HG02642 (cell line): ENCODE measurements around the gene DNAH8.

Source experiments
- ATAC-seq: cut with Tn5 transposase; IDR thresholded peaks from one replicate; pipeline ENCODE4 v1.9.1; 2021; ENCODE audit warnings: mild to moderate bottlenecking; ENCODE audit not compliant: unreplicated experiment, poor library complexity

The DNAH8 gene

DNA sequence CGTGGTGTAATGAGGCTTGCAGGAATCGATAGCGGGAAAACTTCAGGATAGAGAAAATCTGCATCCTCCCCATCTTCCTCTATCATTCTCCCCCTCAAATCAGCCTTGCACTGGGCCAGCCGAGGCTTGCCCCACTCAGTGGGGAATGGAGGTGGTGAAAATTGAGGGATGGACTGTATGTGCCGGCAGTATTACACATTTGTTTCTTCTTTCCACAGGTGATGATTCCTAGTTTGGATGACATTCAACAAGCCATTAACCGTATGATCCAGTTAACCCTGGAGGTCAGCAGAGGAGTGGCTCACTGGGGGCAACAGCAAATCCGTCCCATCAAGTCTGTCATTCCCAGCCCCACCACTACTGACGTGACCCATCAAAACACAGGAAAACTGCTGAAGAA is 100.1 kb downstream of the DNAH8 start:
- no peak for ATAC-seq

- no peak for ATAC-seq
Measured at GRCh38 chr6:38818691-38819090, 103.6 kb downstream of the DNAH8 start.

- ATAC-seq = no peak
Measured at GRCh38 chr6:38822963-38823362, 107.9 kb downstream of the DNAH8 start.

GRCh38 chr6:38824243-38824894 is 109.3 kb downstream of the DNAH8 start:
- ATAC-seq = no peak

GRCh38 chr6:38827024-38827423 is 111.9 kb downstream of the DNAH8 start:
- no peak for ATAC-seq

DNA sequence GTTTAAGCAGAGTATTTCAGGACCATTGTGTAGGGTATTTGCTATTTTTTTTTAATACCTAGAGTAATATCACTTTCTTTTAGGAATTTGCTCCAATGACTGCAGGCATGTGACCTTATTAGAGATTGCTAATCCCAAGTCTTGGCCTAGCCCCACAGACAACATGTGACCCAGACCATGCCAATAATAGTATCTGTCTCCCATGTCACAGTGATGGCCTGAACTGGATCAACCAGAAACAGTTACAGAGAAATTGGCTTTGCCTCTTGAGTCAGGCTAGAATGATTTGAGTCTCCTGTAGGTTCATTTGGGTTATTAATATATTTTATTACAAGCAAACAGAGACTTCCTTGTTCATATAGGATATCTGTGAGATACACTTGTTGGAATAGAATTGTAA is 116.8 kb downstream of the DNAH8 start:
- no peak for ATAC-seq

DNA sequence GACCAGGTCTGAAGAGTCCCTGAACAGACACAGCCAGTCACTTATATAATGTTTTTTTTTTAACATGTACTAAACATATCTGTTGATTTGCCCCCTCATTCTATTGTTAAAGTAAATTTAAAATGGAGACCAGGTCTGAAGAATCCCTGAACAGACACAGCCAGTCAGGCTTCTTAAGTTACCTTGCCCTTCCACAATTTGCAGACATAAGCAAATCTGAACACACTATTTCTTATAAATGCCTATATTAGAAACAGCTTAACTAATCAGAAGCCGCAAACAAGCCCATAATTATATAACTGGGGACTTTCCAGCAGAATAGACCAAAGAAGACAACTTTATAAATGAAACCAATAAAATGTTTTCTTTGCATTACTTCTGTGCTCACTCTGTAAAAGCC is 118.2 kb downstream of the DNAH8 start:
- no peak for ATAC-seq

DNA sequence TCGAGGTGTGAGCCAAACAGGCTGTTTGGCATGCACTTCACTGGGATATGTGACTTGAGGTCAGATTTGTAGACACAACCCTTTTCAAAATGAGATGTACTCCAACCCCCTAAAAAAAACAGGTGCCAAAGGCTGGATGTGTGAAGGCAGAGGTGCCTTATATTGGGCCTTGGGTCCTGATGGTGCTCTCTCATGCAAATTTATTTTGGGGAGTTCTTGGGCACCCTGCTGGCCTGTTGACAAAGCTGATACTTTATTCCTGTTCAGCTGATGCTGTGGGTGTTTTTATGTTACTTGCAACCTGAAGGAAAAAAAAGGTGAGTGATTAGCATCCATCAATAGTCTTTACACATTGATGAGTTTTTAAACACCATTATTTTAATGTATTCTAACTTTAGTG is 121.5 kb downstream of the DNAH8 start:
- no peak for ATAC-seq

- no peak for ATAC-seq
Measured at GRCh38 chr6:38837101-38837500, 122.0 kb downstream of the DNAH8 start.

DNA sequence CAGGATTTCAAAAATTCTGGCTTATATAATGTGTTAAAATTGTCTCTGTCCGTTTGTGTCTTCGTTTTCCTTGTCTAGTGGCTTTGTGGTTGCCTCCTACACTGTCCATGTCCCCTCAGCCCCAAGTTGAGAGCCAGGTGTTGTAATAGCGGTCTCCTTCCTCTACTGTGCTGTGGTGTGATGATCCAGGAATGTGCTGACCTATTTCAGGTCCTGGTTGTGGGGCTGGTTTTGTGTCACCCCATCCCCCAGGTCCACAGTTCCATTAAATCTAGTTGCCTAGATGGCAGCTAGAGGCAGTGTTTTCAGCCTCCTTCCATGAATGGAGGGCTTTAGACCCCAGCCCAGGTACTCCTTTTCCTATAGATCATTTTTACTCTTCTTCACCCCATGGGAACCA is 128.7 kb downstream of the DNAH8 start:
- ATAC-seq = no peak

DNA sequence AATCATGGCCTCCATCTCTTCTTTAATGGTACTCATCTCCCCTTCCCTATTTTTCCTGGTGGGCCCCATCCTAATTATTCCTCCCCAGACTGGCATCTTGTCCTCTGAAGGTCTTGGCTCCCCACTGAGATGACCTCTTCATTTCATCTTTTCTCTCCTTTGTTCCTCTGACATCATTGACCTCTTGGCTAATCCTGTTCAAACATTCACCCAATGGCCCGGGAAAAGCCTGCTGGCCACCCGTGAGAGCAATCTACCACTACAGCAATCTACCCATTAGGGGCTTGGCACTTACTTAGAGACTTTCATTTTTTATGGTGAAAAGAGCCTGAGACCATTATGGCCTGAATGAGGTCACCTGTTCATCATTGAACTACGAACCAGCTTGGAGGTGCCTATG is 130.8 kb downstream of the DNAH8 start:
- no peak for ATAC-seq

DNA sequence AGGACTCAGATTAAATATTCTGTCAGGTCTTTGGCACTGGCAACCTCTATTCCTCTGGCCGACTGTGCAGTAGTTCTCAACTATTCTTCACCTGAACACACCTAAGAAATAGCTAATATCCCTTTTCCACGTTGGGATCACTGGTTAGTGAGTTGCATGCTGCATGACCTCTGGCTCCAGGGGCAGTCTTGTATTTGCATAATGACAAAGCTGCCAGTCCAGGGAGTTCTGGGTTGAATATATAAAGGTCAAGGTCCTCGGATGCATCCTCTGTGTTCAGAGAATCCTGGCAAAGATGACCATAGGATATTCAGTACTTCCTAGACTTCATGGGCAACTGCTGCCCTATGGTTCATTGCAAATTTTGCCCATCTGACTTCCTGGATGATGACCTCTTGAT is 131.2 kb downstream of the DNAH8 start:
- ATAC-seq = no peak

DNA sequence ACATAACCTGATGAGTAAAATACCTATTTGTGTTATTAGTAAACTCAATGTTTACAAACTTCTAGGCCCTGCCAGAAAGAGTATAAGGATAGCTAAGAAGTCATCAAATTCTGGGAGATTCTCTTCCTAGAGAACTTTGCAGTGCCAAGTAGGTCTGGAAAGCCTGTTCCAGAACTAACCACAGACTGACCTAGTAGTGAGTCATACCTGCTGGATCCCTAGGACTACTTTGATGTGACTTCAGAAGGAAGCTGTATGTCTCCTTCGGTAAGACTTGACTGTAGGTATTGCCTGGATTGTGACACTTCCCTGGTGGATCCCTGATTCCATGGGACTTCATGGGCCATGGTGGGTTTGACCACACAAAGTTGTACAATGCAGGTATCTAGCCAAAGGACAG is 131.7 kb downstream of the DNAH8 start:
- ATAC-seq = no peak

DNA sequence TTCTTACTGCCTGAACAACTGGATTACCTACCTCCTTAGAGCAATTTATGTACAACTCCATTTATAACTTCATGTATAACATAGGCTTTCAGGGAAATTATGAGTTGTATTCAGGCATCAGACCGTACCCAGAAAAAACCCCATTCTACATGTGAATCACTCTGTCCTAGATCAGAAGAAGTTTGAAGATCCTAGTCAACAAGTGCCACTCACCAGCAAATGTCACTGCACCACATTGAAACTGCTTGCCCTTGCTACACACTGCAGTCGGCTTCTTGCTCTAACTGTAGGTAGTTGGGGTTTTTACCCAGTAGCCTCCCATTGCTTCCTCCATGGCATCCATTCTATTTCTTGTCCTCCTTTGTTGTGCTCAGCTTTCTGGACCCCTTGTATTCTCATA is 132.4 kb downstream of the DNAH8 start:
- no peak for ATAC-seq

GRCh38 chr6:38848760-38849159 is 133.6 kb downstream of the DNAH8 start:
- ATAC-seq = no peak

GRCh38 chr6:38852215-38852614 is 137.1 kb downstream of the DNAH8 start:
- ATAC-seq = no peak

GRCh38 chr6:38853236-38853635 is 138.1 kb downstream of the DNAH8 start:
- ATAC-seq = no peak

DNA sequence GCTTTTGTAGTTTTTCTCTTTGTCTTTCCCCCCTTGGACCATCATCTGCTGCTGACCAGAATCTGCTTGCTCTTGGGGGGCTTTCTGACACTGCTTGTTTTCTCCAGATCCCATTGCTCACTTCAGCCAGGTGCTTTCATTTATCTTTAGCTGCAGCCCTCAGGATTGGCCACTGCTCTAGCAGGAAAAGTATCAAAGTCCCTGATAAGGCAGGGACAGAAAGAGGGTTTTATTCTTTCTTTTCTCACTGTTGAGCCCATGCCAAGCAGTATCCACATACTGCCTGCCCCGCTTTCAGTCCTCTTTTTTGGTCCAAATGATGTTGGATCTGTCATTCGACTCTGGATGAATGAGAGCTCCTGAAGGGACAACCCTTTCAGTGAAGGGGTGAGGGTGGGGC is 141.4 kb downstream of the DNAH8 start:
- no peak for ATAC-seq

DNA sequence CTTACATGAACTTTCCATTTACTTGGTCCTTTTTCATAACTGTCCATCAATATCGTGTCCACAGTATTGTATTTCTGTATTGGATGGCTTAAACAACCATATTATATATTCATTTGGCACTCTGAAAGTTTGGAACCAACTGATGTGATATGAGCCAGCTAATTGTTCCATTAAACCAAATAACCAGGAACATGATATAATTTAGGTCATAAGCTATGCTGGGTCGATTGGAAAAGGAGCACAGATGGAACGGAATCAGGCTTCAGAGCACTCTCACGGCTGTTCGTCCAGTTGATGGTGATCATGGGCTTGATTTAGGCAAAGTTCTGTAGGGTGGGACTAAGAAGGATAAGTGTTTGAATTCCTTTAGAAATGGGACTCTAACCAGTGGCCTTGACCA is 142.7 kb downstream of the DNAH8 start:
- ATAC-seq = no peak

- ATAC-seq = no peak
Measured at GRCh38 chr6:38860041-38860440, 144.9 kb downstream of the DNAH8 start.

DNA sequence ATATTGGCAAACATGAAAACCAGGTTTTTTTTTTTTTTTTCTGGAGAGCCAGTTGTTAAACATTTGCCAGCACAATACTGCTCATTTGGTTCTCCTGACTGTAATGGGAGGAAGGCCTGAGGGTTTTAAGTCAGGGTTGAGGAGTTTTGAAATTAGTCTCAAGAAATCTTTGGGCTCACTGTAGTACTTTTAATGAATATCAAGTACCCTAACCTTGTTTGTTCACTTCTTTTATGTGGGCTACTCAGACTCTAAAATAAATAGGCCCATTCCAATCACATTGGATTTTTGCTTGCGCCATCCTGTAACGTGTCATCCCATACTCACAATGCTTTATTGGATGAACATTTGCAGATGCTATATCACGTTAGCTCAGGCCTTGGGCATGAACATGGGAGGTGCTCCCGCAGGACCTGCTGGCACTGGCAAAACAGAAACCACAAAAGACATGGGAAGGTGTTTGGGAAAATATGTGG is 146.9 kb downstream of the DNAH8 start:
- no peak for ATAC-seq

GRCh38 chr6:38865521-38866174 is 150.5 kb downstream of the DNAH8 start:
- ATAC-seq = no peak
